HUES64 (cell line): ENCODE measurements around the gene NRF1.
"Not testable (repeated sequence)": the region's sequence is repeated elsewhere in the genome, so short reads cannot be mapped to it uniquely, and the experiment has no call there.

Source experiments
- H3K27ac ChIP-seq: 2 replicates; pipeline ENCODE4 v1.7.0; 2013; ENCODE audit warnings: low read depth, low read length, inconsistent platforms
- H3K27me3 ChIP-seq: 2 replicates; pipeline ENCODE4 v1.6.1; 2013; ENCODE audit warnings: mild to moderate bottlenecking, low read length; ENCODE audit not compliant: insufficient read depth
- H3K36me3 ChIP-seq: 2 replicates; pipeline ENCODE4 v1.6.1; 2013; ENCODE audit warnings: mild to moderate bottlenecking, low read length; ENCODE audit not compliant: insufficient read depth
- H3K4me1 ChIP-seq: 2 replicates; pipeline ENCODE4 v1.6.1; 2013; ENCODE audit warnings: mild to moderate bottlenecking, low read length, moderate library complexity; ENCODE audit not compliant: insufficient read depth
- H3K4me3 ChIP-seq: 2 replicates; pipeline ENCODE4 v1.5.1; 2013; ENCODE audit warnings: mild to moderate bottlenecking, low read length, moderate library complexity
- H3K9ac ChIP-seq: 2 replicates; pipeline ENCODE4 v1.6.1; 2013; ENCODE audit warnings: mild to moderate bottlenecking, low read depth, low read length
- H3K9me3 ChIP-seq: 2 replicates; pipeline ENCODE4 v1.6.1; 2013; ENCODE audit warnings: low read depth, low read length; ENCODE audit not compliant: insufficient read depth
- WGBS: fragments of 150-250, 120-280 bp; methylation state at CpG from one replicate; pipeline ENCODE4 v1.1.7; 2013; ENCODE audit warnings: missing lambda C conversion rate; 5-methylcytosine and 5-hydroxymethylcytosine counted together

Gene NRF1

GRCh38 chr7:129634361-129635034 is 23.0 kb downstream of the NRF1 start:
- H3K9ac ChIP-seq = no peak overlapping the region
- WGBS = 81% methylated on average over 2 of the region's 2 CpGs
- no peaks in the 10 kb centered on the region for H3K36me3 ChIP-seq
- H3K4me3 ChIP-seq = no peak overlapping the region
- H3K9me3 ChIP-seq = no peaks in the 10 kb centered on the region
- H3K27ac ChIP-seq = no peak overlapping the region
- peaks cover 3% of the 10 kb centered on the region for H3K27me3 ChIP-seq
- H3K4me1 ChIP-seq = peaks cover 21% of the 10 kb centered on the region

DNA sequence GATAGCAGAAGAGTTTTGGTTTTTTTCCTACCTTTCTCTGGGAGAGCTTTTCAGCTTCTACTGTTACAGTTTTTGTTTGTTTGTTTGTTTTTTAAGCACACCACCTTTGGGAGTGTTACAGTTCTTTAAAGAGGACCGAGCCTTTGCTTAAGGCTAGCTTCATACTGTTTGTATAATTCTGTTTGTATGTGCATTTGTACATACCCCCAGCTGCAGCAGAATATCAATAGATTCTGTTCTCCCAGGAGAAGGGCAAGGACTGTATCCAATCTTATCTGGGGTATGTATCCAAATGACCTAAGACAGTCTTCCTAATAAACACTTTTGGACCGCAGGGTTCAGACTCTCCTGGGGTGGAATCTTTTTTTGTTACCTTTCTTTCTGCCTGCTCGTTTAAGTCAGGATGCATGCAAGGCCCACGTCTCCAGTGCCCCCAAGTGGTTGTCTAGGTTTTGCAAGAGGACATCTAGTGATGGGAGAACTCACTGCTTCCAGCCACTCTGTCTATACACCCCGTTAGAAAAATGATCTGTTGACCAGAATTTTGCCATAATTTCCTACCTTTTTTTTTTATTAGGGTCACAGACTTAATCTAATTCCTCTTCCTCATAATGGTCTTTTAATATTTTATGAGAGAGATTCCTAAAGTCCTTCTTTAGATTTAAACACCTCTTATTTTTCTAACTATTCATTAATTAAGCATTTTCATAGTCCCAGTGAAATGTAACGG is 23.9 kb downstream of the NRF1 start:
- Histone ChIP-seq H3K27me3 (peaks cover 2% of the 10 kb centered on the region), H3K4me3 (no peak overlapping the region), H3K9me3 (no peaks in the 10 kb centered on the region), H3K27ac (no peak overlapping the region), H3K36me3 (no peaks in the 10 kb centered on the region), H3K9ac (no peak overlapping the region), H3K4me1 (peaks cover 11% of the 10 kb centered on the region)
- WGBS = 38% methylated on average over 6 of the region's 6 CpGs

DNA sequence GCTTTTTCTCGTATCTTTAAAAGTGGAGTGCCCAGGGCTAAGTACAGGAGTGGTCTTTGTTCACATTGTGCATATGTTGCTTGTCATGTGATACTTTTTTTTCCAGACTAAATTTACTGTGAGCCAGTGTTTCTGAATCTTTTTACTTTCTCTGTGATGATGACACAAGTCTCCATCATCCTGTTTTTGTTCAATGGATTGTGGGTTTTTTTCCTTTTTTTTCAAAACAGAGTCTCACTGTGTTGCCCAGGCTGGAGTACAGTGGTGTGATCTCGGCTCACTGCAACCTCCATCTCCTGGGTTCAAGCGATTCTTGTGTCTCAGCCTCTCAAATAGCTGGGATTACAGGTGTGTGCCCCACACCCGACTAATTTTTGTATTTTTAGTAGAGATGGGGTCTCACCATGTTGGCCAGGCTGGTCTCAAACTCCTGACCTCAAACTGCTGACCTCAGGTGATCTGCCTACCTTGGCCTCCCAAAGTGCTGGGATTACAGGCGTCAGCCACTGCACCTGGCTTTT is 24.6 kb downstream of the NRF1 start:
- WGBS = 89% methylated on average over 5 of the region's 5 CpGs
- not testable (repeated sequence) for H3K4me1 ChIP-seq, H3K27ac ChIP-seq, H3K36me3 ChIP-seq, H3K9me3 ChIP-seq, H3K27me3 ChIP-seq, H3K9ac ChIP-seq, H3K4me3 ChIP-seq

DNA sequence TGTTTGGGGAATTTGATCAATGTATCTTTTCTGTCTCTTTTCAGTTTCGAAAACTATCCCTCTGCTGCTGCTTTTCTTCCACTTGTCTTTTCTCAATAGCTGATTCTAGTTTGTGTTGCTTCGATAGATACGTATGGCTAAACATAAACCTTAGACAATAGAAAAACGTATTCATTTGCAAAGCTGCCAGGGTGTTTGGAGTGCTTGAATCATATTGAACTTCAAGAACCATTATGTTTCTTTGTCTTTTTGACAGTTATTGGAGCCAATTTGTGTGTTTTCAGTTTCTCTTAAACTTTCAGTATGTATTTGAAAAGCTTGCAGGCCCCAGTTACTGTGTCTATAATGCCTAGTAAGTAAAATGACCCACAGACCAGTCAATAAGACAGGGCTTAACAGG is 25.1 kb downstream of the NRF1 start:
- Histone ChIP-seq H3K27me3 (no peaks in the 10 kb centered on the region), H3K36me3 (no peaks in the 10 kb centered on the region), H3K4me3 (no peak overlapping the region), H3K9me3 (no peaks in the 10 kb centered on the region), H3K4me1 (peaks cover 6% of the 10 kb centered on the region; the same call in 1 of the 2 replicates), H3K9ac (no peak overlapping the region), H3K27ac (no peak overlapping the region)
- 93% methylated on average over 4 of the region's 4 CpGs for WGBS

GRCh38 chr7:129640400-129640799 is 28.9 kb downstream of the NRF1 start:
- Histone ChIP-seq H3K9me3 (no peaks in the 10 kb centered on the region), H3K36me3 (no peaks in the 10 kb centered on the region), H3K9ac (no peak overlapping the region), H3K4me1 (peaks cover 4% of the 10 kb centered on the region; the same call in 1 of the 2 replicates), H3K4me3 (no peak overlapping the region), H3K27ac (no peak overlapping the region), H3K27me3 (no peaks in the 10 kb centered on the region)
- WGBS = 86% methylated on average over 1 of the region's 2 CpGs

- Histone ChIP-seq H3K27ac (no peak overlapping the region), H3K4me3 (no peak overlapping the region), H3K9me3 (no peaks in the 10 kb centered on the region), H3K36me3 (no peaks in the 10 kb centered on the region), H3K4me1 (peaks cover 14% of the 10 kb centered on the region), H3K27me3 (no peaks in the 10 kb centered on the region), H3K9ac (no peak overlapping the region)
- WGBS = 85% methylated on average over 3 of the region's 4 CpGs
These were observed 31.5 kb downstream of the NRF1 start for GRCh38 chr7:129642871-129643549.

DNA sequence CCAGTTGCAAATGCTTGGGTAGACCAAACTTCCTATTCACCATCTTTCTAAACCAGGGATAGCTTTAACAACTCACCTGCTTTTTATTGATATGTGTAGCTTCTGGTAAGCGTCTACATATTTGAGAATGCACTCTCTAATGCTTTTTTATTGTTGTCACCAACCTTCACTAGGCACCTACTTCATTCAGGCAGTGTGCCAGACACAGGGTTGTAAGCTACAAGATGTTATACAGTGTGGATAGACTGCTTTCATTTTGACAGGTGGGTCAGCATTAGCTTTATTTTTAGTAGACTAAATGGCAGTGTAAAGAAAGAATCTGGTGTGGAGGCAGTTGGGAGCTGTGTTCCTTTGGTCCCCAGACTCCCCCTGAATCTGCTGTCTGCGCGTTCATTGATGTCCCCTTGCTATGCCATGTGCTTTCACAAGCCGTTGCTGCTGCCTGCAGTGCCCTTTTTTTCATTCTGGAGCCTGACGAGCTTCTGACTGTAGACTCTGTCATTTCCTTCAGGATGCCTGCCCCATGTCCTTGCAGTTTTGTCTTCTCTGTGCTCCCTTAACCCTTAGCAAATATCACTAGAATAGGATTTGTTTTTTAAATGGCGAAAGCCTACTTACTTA is 32.1 kb downstream of the NRF1 start:
- no peaks in the 10 kb centered on the region for H3K9me3 ChIP-seq
- no peaks in the 10 kb centered on the region for H3K27me3 ChIP-seq
- WGBS = 71% methylated on average over 4 of the region's 6 CpGs

DNA sequence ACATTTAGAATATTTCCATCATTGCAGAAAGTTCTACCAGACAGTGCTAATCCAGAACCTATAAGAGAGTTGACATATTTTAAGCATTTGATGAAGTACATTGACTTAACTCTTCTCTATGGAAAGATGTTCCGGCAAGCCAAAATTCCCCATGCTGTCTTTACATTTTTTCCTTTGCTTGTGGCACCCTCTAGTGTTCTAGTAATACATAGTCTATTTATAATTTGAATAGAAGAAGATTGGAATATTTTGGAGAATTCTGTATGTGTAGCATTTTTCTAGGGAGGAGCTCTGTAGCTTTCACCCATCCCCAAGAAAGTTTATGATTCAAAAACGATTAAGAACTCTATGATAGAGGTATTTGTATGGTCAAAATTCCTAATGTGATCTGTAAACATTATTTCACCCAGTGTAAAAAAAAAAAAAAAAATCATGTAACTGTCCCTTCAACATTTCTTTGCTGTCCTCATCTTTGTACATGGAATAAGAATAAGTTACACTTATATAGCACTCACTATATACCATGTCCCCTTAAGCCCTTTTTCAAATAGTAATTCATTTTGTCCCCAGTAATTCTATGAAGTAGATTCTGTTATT is 33.2 kb downstream of the NRF1 start:
- no peaks in the 10 kb centered on the region for H3K27me3 ChIP-seq
- H3K9me3 ChIP-seq = no peaks in the 10 kb centered on the region
- WGBS = 80% methylated on average over 1 of the region's 2 CpGs
- H3K4me1 ChIP-seq = peaks cover 23% of the 10 kb centered on the region
- H3K36me3 ChIP-seq = no peaks in the 10 kb centered on the region
- H3K9ac ChIP-seq = no peak overlapping the region
- H3K27ac ChIP-seq = no peak overlapping the region
- no peak overlapping the region for H3K4me3 ChIP-seq

More for the DNA sequence above, 32.1 kb downstream of the NRF1 start:
- Histone ChIP-seq H3K4me3 (no peak overlapping the region), H3K27ac (no peak overlapping the region), H3K36me3 (no peaks in the 10 kb centered on the region), H3K4me1 (peaks cover 14% of the 10 kb centered on the region), H3K9ac (no peak overlapping the region)

DNA sequence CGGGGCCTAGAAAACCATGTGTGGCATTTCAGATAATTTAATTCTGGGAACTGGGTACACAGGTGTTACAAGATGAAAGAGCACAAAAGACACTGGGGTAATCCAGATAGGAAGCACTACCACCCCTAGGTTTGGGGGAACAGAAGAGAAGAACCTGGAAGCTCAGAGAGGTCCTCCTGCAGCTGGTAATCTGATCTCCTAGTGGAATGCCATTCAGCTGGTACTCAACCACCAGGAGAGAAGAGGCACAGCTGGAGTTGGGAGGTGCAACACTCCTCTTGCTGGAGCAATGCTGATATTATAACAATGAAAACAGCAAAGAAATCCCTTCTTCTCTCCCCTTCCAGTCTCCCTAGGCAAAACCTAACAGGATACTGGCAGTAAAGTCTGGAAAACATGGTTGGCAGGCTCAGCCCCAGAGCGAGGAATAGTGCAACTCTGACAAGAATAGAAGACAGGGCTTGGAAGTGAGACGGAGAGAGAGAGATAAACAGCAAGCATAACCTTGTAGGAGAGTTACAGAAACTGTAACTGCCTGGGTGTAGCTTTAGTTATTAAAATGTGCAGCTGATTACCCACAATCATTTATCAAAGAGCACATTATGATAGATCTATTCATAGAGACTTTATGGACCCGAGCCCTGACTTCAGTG is 35.0 kb downstream of the NRF1 start:
- peaks cover 39% of the 10 kb centered on the region for H3K4me1 ChIP-seq
- H3K27ac ChIP-seq = peak overlapping the region; percentile 58
- H3K4me3 ChIP-seq = no peak overlapping the region
- H3K27me3 ChIP-seq = no peaks in the 10 kb centered on the region
- H3K9me3 ChIP-seq = no peaks in the 10 kb centered on the region
- H3K9ac ChIP-seq = no peak overlapping the region
- 67% methylated on average over 4 of the region's 4 CpGs for WGBS
- H3K36me3 ChIP-seq = no peaks in the 10 kb centered on the region

DNA sequence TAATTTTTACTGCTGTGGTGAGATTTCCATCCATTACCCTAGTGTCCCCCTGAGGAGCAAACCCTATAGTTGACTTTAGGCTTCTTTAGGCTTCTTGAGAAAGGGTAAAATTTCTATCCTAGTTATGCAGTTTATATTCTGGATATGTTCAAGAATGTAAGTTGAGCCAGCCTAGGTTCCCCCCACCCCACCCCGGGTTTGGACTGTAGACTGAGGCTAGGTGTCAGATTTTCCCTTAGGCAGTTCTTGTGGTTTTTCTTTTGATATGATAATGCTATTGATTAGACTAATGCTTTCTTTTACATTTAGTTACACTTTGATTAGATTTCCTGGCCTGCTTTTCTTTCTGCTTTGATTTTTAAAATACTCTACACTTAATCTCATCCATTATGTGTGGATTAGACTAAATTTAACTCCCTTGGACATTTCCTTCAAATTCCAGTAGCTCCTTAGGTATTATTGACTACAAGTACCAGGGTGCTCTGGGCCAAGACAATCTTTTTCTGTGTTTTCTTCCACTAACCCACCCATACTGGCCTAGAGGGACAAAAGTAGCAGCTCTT is 37.7 kb downstream of the NRF1 start:
- peaks cover 46% of the 10 kb centered on the region for H3K4me1 ChIP-seq
- no peaks in the 10 kb centered on the region for H3K27me3 ChIP-seq
- H3K27ac ChIP-seq = peak overlapping the region; percentile 12; the same call in 1 of the 2 replicates
- no peaks in the 10 kb centered on the region for H3K9me3 ChIP-seq
- WGBS = 25% methylated on average over 1 of the region's 1 CpG
- no peak overlapping the region for H3K4me3 ChIP-seq
- peaks cover 4% of the 10 kb centered on the region; the same call in 1 of the 2 replicates for H3K36me3 ChIP-seq
- H3K9ac ChIP-seq = no peak overlapping the region
